ENCODE results near the gene KIAA1549. TPM values are rescaled to one million over a fixed set of nuclear protein-coding genes. Genes with fewer than 3 reads are reported as not detected.

KIAA1549 gene
- total RNA-seq, 1 donor from 2014 or later: 12.2 TPM

DNA sequence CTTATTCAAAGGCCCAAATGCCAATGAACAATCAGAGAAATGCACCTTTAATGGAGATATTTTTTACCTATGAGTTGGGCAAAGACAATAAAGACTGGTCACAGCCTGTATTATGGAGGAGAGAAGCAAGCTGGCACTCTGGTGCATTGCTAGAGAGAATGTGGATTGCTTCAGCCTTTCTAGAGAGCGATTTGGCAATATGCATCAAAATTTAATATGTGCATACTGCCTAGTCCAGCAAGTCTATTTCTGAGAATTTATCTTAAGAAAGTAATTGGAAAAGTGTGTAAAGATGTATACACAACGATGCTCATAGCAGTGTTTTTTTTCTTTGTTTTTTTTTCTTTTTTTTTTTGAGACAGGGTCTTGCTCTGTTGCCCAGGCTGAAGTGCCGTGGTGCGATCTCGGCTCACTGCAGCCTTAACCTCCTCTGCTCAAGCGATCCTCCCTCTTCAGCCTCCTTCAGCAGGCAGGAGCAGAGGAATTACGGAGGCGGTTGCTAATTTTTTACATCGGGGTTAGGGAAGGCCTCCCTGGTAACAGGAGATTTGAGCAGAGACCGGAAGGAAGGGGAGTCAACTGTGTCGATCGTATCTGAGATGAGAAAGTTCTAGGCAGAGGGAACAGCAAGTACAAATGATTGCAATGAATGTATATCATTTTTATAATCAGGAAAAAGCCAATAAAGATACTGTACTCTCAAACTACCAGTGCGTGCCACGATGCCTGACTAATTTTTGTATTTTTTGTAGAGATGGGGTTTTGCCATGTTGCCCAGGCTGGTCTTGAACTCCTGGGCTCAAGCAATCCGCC, 16.4 kb downstream of the KIAA1549 start:
- TF ChIP-seq CTCF (IDR thresholded peaks at IDR 0.05): no peak
- Mint-ChIP-seq H3K36me3 (ENCODE audit: unreplicated experiment) (no peaks in the 10 kb centered on the region), H3K4me1 (ENCODE audit: unreplicated experiment) (no peaks in the 10 kb centered on the region), H3K9me3 (ENCODE audit: unreplicated experiment) (no peaks in the 10 kb centered on the region), H3K27ac (ENCODE audit: unreplicated experiment) (no peak overlapping the region), H3K27me3 (ENCODE audit: unreplicated experiment) (peaks cover 6% of the 10 kb centered on the region), H3K4me3 (ENCODE audit: unreplicated experiment) (no peak overlapping the region)
- DNase-seq (ENCODE audit: extremely low spot score, unreplicated experiment): no peak

GRCh38 chr7:138963675-138964074, 17.5 kb downstream of the KIAA1549 start:
- no peak for DNase-seq (ENCODE audit: extremely low spot score, unreplicated experiment)
- Mint-ChIP-seq H3K9me3 (ENCODE audit: unreplicated experiment) (no peaks in the 10 kb centered on the region), H3K36me3 (ENCODE audit: unreplicated experiment) (no peaks in the 10 kb centered on the region), H3K27ac (ENCODE audit: unreplicated experiment) (no peak overlapping the region), H3K27me3 (ENCODE audit: unreplicated experiment) (peaks cover 6% of the 10 kb centered on the region), H3K4me3 (ENCODE audit: unreplicated experiment) (no peak overlapping the region), H3K4me1 (ENCODE audit: unreplicated experiment) (no peaks in the 10 kb centered on the region)
- TF ChIP-seq CTCF (IDR thresholded peaks at IDR 0.05): no peak

- no peak for TF ChIP-seq CTCF (IDR thresholded peaks at IDR 0.05)
- H3K36me3 Mint-ChIP-seq (ENCODE audit: unreplicated experiment): no peaks in the 10 kb centered on the region
- H3K27me3 Mint-ChIP-seq (ENCODE audit: unreplicated experiment): peaks cover 6% of the 10 kb centered on the region
- H3K4me1 Mint-ChIP-seq (ENCODE audit: unreplicated experiment): no peaks in the 10 kb centered on the region
- DNase-seq (ENCODE audit: extremely low spot score, unreplicated experiment): no peak
- no peaks in the 10 kb centered on the region for H3K9me3 Mint-ChIP-seq (ENCODE audit: unreplicated experiment)
- no peak overlapping the region for H3K4me3 Mint-ChIP-seq (ENCODE audit: unreplicated experiment)
- no peak overlapping the region for H3K27ac Mint-ChIP-seq (ENCODE audit: unreplicated experiment)
Observed at GRCh38 chr7:138962561-138963270, 18.5 kb downstream of the KIAA1549 start.

- H3K9me3 Mint-ChIP-seq (ENCODE audit: unreplicated experiment): no peaks in the 10 kb centered on the region
- no peaks in the 10 kb centered on the region for H3K4me1 Mint-ChIP-seq (ENCODE audit: unreplicated experiment)
- H3K4me3 Mint-ChIP-seq (ENCODE audit: unreplicated experiment): no peak overlapping the region
- H3K27ac Mint-ChIP-seq (ENCODE audit: unreplicated experiment): no peak overlapping the region
- H3K36me3 Mint-ChIP-seq (ENCODE audit: unreplicated experiment): no peaks in the 10 kb centered on the region
- peaks cover 6% of the 10 kb centered on the region for H3K27me3 Mint-ChIP-seq (ENCODE audit: unreplicated experiment)
- DNase-seq (ENCODE audit: extremely low spot score, unreplicated experiment): no peak
- no peak for TF ChIP-seq CTCF (IDR thresholded peaks at IDR 0.05)
Observed at GRCh38 chr7:138961159-138961558, 20.0 kb downstream of the KIAA1549 start.

DNA sequence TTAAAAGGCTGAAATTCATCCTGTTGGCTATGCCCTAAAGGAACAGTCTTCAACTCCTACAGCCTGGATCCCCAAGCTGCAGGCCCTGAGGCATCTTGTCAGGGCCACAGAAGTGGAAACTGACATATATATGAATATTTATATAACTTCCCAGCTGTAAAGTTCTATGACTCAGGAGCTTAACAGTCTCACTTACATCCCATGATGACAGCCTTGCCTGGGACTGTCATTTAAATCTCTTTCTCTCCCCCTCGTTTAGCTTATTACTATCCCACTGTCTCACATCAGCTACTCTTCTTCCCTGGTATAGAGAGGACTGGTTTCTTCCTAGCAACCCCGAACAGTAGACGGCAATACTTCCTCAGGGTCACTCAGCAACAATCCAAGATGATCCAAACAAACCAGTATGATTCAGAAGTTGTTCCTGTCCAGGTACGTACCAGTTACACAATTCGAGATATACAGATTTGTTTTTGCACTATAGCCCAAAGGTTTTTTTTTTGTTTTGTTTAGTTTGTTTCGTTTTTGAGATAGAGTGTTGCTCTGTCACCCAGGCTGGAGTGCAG, 22.7 kb downstream of the KIAA1549 start:
- Mint-ChIP-seq H3K27ac (ENCODE audit: unreplicated experiment) (no peak overlapping the region), H3K4me3 (ENCODE audit: unreplicated experiment) (no peak overlapping the region)

More for the DNA sequence above, 22.7 kb downstream of the KIAA1549 start:
- no peak for TF ChIP-seq CTCF (IDR thresholded peaks at IDR 0.05)
- no peaks in the 10 kb centered on the region for H3K36me3 Mint-ChIP-seq (ENCODE audit: unreplicated experiment)
- no peaks in the 10 kb centered on the region for H3K4me1 Mint-ChIP-seq (ENCODE audit: unreplicated experiment)
- no peak for DNase-seq (ENCODE audit: extremely low spot score, unreplicated experiment)
- peaks cover 6% of the 10 kb centered on the region for H3K27me3 Mint-ChIP-seq (ENCODE audit: unreplicated experiment)
- H3K9me3 Mint-ChIP-seq (ENCODE audit: unreplicated experiment): no peaks in the 10 kb centered on the region
